PFSK-1 (cell line): ENCODE data around the gene LRFN2.

Experiments used
- POLR2AphosphoS5 ChIP-seq: IDR thresholded peaks from 2 replicates; pipeline ENCODE4 v1.6.1; 2012; ENCODE audit warnings: low read depth, mild to moderate bottlenecking, control low read depth, low read length, moderate library complexity
- REST ChIP-seq, 2 experiments: IDR thresholded peaks; 2 replicates each; pipeline versions ENCODE4 v1.6.1 to v1.8.0; 2011 to 2012; ENCODE audit warnings: low read depth in 2 of 2, low read length in 2 of 2, control low read depth in 1 of 2, inconsistent platforms in 1 of 2, mild to moderate bottlenecking in 1 of 2, moderate library complexity in 1 of 2; ENCODE audit not compliant: insufficient read depth in 1 of 2
- SIN3A ChIP-seq: IDR thresholded peaks from 2 replicates; pipeline ENCODE4 v1.6.1; 2012; ENCODE audit warnings: mild to moderate bottlenecking, low read length, moderate library complexity, borderline replicate concordance; ENCODE audit not compliant: insufficient read depth
- TAF1 ChIP-seq: IDR thresholded peaks from 2 replicates; pipeline ENCODE4 v1.6.1; 2012; ENCODE audit warnings: low read length, control low read depth, borderline replicate concordance; ENCODE audit not compliant: insufficient read depth

- TF ChIP-seq POLR2AphosphoS5 (no peak), TAF1 (no peak), SIN3A (no peak), REST (IDR thresholded peaks at IDR 0.05; ENCODE audit: insufficient read depth in 1 of 2, low read depth in 2 of 2, low read length in 2 of 2) (no peak)
These were observed 131.3 kb downstream of the LRFN2 start for GRCh38 chr6:40455686-40456389.
